Right lobe of liver (tissue), 4 donors: Measurements from ENCODE around the gene ANXA11.

ENCODE experiments used
- CTCF ChIP-seq, 4 donors: fragments of 200-600 bp in 3 of 4; fragments of 450-650 bp in 1 of 4; IDR thresholded peaks; one replicate each; pipeline versions ENCODE4 v1.5.1 to v1.8.0; 2016 to 2022; ENCODE audit warnings: antibody characterized with exemption in 4 of 4, mild to moderate bottlenecking in 2 of 4
- POLR2A ChIP-seq: fragments of 450-650 bp; IDR thresholded peaks from one replicate; pipeline ENCODE4 v1.6.1; 2017; ENCODE audit warnings: antibody characterized with exemption, mild to moderate bottlenecking
- donor health status: DM: no; HTN: no; CAD: no.
- donor health status: DM: no; HTN: no; CAD: no.
- donor health status: DM: no; HTN: yes; CAD: no.

GRCh38 chr10:80144067-80144695 is 61.2 kb downstream of the ANXA11 start:
- no peak for TF ChIP-seq CTCF (IDR thresholded peaks at IDR 0.05)
- no peak for TF ChIP-seq POLR2A
